ENCODE data around the gene HECTD4.

Gene HECTD4

GRCh38 chr12:112328456-112329124 lies 53.6 kb downstream of the HECTD4 start:
- Histone ChIP-seq H2AFZ (no peak overlapping the region), H3K27ac (no peak overlapping the region), H3K9ac (no peak overlapping the region), H3K4me1 (peaks cover 6% of the 10 kb centered on the region), H3K4me2 (ENCODE audit: low read length) (no peak overlapping the region), H3K4me3 (ENCODE audit: low read depth, low read length) (no peak overlapping the region), H3K79me2 (peaks cover 21% of the 10 kb centered on the region), H3K9me3 (ENCODE audit: control insufficient read depth, low read length) (no peaks in the 10 kb centered on the region), H3K27me3 (ENCODE audit: control insufficient read depth, insufficient read depth, low read length) (no peaks in the 10 kb centered on the region), H3K36me3 (ENCODE audit: control insufficient read depth, insufficient read depth, low read length) (no peaks in the 10 kb centered on the region)
- TF ChIP-seq CTCF (IDR thresholded peaks at IDR 0.05): no peak

GRCh38 chr12:112327209-112327938 lies 54.9 kb downstream of the HECTD4 start:
- no peak overlapping the region for H3K4me2 ChIP-seq (ENCODE audit: low read length)
- no peaks in the 10 kb centered on the region for H3K27me3 ChIP-seq (ENCODE audit: control insufficient read depth, insufficient read depth, low read length)
- no peak overlapping the region for H3K27ac ChIP-seq
- H3K79me2 ChIP-seq: peaks cover 21% of the 10 kb centered on the region
- H3K4me1 ChIP-seq: peaks cover 6% of the 10 kb centered on the region
- H3K4me3 ChIP-seq (ENCODE audit: low read depth, low read length): no peak overlapping the region
- TF ChIP-seq CTCF (IDR thresholded peaks at IDR 0.05): no peak
- no peak overlapping the region for H2AFZ ChIP-seq
- no peak overlapping the region for H3K9ac ChIP-seq
- no peaks in the 10 kb centered on the region for H3K9me3 ChIP-seq (ENCODE audit: control insufficient read depth, low read length)
- H3K36me3 ChIP-seq (ENCODE audit: control insufficient read depth, insufficient read depth, low read length): no peaks in the 10 kb centered on the region

- peaks cover 6% of the 10 kb centered on the region for H3K4me1 ChIP-seq
- no peak overlapping the region for H3K27ac ChIP-seq
- H3K36me3 ChIP-seq (ENCODE audit: control insufficient read depth, insufficient read depth, low read length): no peaks in the 10 kb centered on the region
- no peaks in the 10 kb centered on the region for H3K9me3 ChIP-seq (ENCODE audit: control insufficient read depth, low read length)
- H3K79me2 ChIP-seq: peaks cover 10% of the 10 kb centered on the region
- TF ChIP-seq CTCF (IDR thresholded peaks at IDR 0.05): no peak
- H3K27me3 ChIP-seq (ENCODE audit: control insufficient read depth, insufficient read depth, low read length): no peaks in the 10 kb centered on the region
- H3K4me3 ChIP-seq (ENCODE audit: low read depth, low read length): no peak overlapping the region
- H2AFZ ChIP-seq: no peak overlapping the region
- no peak overlapping the region for H3K9ac ChIP-seq
- H3K4me2 ChIP-seq (ENCODE audit: low read length): no peak overlapping the region
Observed at GRCh38 chr12:112325622-112326207, 56.5 kb downstream of the HECTD4 start.

- Histone ChIP-seq H3K9ac (no peak overlapping the region), H3K4me3 (ENCODE audit: low read depth, low read length) (no peak overlapping the region), H3K4me2 (ENCODE audit: low read length) (no peak overlapping the region), H3K4me1 (peaks cover 6% of the 10 kb centered on the region), H3K27ac (no peak overlapping the region), H3K79me2 (peaks cover 10% of the 10 kb centered on the region), H3K36me3 (ENCODE audit: control insufficient read depth, insufficient read depth, low read length) (no peaks in the 10 kb centered on the region), H3K9me3 (ENCODE audit: control insufficient read depth, low read length) (no peaks in the 10 kb centered on the region), H2AFZ (no peak overlapping the region), H3K27me3 (ENCODE audit: control insufficient read depth, insufficient read depth, low read length) (no peaks in the 10 kb centered on the region)
- TF ChIP-seq CTCF (IDR thresholded peaks at IDR 0.05): no peak
Observed at GRCh38 chr12:112325157-112325556, 57.1 kb downstream of the HECTD4 start.

All from parathyroid adenoma (tissue), 2 donors.